HG02938 (cell line): ENCODE measurements around the gene CNOT1.
"Not testable (repeated sequence)": the region's sequence is repeated elsewhere in the genome, so short reads cannot be mapped to it uniquely, and the experiment has no call there.

Experiments used
- ATAC-seq: cut with Tn5 transposase; IDR thresholded peaks from one replicate; pipeline ENCODE4 v1.9.1; 2021; ENCODE audit warnings: mild to moderate bottlenecking, moderate library complexity; ENCODE audit not compliant: unreplicated experiment

Gene CNOT1

GRCh38 chr16:58629733-58630640 lies at the start of gene CNOT1:
CNOT1 (minus strand) TSS chr16:58629826; CDS start chr16:58599337, 30,489 bp downstream.
- ATAC-seq, result peak; percentile 88

- ATAC-seq, result no peak
Measured at GRCh38 chr16:58678716-58679115, 49.1 kb upstream of the CNOT1 start.

- no peak for ATAC-seq
Measured at GRCh38 chr16:58678269-58678668, 48.6 kb upstream of the CNOT1 start.

DNA sequence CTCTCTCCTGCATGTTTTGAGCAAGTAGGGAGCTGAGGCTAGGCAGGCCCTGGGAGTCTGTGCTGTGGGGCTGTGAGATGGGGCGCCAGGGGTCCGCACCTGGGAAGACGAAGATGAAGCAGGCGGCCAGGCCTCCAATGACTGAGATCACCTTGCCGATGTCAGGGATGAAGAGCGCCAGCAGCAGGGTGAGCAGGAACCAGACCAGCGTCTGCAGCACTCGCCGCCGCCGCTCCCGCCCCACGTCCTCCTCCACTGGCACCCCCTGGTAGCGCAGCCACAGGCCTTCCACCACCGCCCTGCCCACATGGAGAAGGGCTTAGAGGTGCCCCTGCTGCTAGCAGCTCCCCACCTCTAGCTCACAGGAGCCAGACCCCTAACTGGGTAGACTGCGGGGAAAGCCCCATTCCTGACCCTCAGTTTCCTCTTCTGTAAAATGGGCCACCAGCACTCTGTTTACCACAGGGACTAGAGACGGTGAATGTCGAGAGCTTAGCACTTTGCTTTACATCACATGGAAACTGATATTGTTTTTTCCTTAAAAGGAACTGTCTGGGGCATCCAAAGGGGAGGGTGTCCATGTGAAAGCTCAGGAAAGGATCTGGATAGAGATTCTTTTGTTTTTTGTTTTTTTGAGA lies 41.4 kb upstream of the CNOT1 start:
- no peak for ATAC-seq

GRCh38 chr16:58670177-58670576 lies 40.6 kb upstream of the CNOT1 start:
- ATAC-seq, result no peak

- ATAC-seq, result no peak
Measured at GRCh38 chr16:58665200-58665599, 35.6 kb upstream of the CNOT1 start.

GRCh38 chr16:58661199-58661830 lies 31.7 kb upstream of the CNOT1 start:
- peak; percentile 89 for ATAC-seq

DNA sequence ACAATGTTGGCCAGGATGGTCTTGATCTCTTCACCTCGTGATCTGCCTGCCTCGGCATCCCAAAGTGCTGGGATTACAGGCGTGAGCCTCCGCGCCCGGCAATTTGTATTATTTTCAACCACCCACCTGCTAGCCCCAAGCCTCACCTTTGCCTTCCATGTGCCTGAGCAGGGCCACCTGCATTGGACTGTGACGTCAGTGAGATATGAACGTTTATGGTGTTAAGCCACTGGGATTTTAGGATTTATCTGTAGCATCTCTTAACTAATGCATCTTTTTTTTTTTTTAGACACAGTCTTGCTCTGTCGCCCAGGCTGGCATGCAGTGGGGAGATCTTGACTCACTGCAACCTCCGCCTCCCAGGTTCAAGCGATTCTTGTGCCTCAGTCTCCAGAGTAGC lies 30.3 kb upstream of the CNOT1 start:
- ATAC-seq, result not testable (repeated sequence)

- ATAC-seq, result no peak
Measured at GRCh38 chr16:58658796-58659211, 29.2 kb upstream of the CNOT1 start.

GRCh38 chr16:58656899-58657298 lies 27.3 kb upstream of the CNOT1 start:
- ATAC-seq, result no peak

- ATAC-seq, result no peak
Measured at GRCh38 chr16:58655215-58655596, 25.6 kb upstream of the CNOT1 start.

- ATAC-seq, result no peak
Measured at GRCh38 chr16:58654560-58655214, 25.1 kb upstream of the CNOT1 start.

- no peak for ATAC-seq
Measured at GRCh38 chr16:58652741-58653140, 23.1 kb upstream of the CNOT1 start.

DNA sequence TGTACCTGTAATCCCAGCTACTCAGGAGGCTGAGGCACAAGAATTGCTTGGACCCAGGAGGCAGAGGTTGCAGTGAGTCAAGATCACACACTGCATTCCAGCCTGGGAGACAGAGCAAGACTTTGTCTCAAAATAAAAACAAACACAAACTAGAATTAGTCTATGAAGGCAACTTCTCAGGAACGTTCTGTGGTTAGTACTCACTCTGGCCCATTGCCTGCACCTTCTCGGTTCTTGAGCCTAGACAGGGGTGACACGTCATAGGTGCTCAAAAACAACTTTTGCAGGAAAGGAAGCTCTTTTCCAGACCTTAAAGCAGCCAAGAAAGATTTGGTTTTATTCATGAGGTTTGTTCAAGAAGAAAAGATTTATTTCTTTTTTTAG lies 22.3 kb upstream of the CNOT1 start:
- no peak for ATAC-seq

GRCh38 chr16:58649707-58650106 lies 20.1 kb upstream of the CNOT1 start:
- no peak for ATAC-seq

- ATAC-seq, result no peak
Measured at GRCh38 chr16:58647107-58647506, 17.5 kb upstream of the CNOT1 start.

- no peak for ATAC-seq
Measured at GRCh38 chr16:58644765-58645487, 15.3 kb upstream of the CNOT1 start.

GRCh38 chr16:58644108-58644507 lies 14.5 kb upstream of the CNOT1 start:
- no peak for ATAC-seq

GRCh38 chr16:58640949-58641348 lies 11.3 kb upstream of the CNOT1 start:
- no peak for ATAC-seq

DNA sequence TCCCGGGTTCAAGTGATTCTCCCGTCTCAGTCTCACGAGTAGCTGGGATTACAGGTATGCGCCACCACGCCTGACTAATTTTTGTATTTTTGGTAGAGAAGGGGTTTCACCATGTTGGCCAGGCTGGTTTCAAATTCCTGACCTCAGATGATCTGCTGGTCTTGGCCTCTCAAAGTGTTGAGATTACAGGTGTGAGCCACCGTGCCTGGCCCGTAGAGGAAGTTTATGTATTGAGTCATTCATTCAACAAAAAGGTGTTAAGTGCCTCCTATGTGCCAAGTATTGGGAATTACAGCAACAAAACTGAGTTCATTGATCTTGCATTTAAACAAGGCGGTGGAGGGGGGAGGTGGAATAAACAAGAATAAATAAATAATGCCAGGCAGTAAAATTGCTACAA lies 10.2 kb upstream of the CNOT1 start:
- ATAC-seq, result no peak

DNA sequence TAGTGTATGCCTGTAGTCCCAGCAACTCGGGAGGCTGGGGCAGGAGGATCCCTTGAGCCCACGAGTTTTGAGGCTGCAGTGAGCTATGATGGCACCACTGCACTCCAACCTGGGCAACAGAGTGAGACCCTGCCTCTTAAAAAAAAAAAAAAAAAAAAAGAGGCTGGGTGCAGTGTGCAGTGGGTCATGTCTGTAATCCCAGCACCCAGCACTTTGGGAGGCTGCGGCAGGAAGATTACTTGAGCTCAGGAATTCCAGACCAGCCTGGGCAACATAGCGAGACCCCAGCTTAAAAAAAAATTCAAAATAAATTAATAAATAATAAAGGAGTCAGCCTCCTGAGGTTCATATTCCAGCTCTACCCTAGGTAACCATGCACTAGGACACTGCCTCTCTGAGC lies 9.6 kb upstream of the CNOT1 start:
- ATAC-seq, result no peak
